Immature natural killer cell (primary cell): ENCODE measurements around the gene CCM2. TPM values are rescaled to one million over a fixed set of nuclear protein-coding genes. Genes with fewer than 3 reads are reported as not detected.

Experiments used
- DNase-seq, 3 donors: peaks; one replicate each; pipeline ENCODE4 v3.0.0; 2022; ENCODE audit warnings: mixed read lengths in 1 of 3
- H3K27ac Mint-ChIP-seq, 6 donors: one replicate each; pipeline ENCODE4 v1.8.0; 2020; ENCODE audit warnings: mixed read lengths in 6 of 6, mild to moderate bottlenecking in 5 of 6, inconsistent platforms in 4 of 6, moderate library complexity in 3 of 6
- H3K27me3 Mint-ChIP-seq, 3 donors: one replicate each; pipeline ENCODE4 v1.8.0; 2020 to 2021; ENCODE audit warnings: low read depth in 3 of 3, mild to moderate bottlenecking in 3 of 3, mixed read lengths in 3 of 3, moderate library complexity in 3 of 3, inconsistent platforms in 1 of 3
- H3K36me3 Mint-ChIP-seq, 3 donors: one replicate each; pipeline ENCODE4 v1.8.0; 2020; ENCODE audit warnings: mixed read lengths in 3 of 3, inconsistent platforms in 2 of 3, mild to moderate bottlenecking in 2 of 3
- H3K4me1 Mint-ChIP-seq, 2 donors: one replicate each; pipeline ENCODE4 v1.8.0; 2020; ENCODE audit warnings: inconsistent platforms in 2 of 2, mild to moderate bottlenecking in 2 of 2, mixed read lengths in 2 of 2, moderate library complexity in 1 of 2
- H3K4me3 Mint-ChIP-seq, 5 donors: one replicate each; pipeline ENCODE4 v1.8.0; 2020; ENCODE audit warnings: mild to moderate bottlenecking in 5 of 5, mixed read lengths in 5 of 5, inconsistent platforms in 3 of 5, moderate library complexity in 3 of 5
- H3K9me3 Mint-ChIP-seq, 6 donors: one replicate each; pipeline ENCODE4 v1.8.0; 2020; ENCODE audit warnings: mild to moderate bottlenecking in 6 of 6, mixed read lengths in 6 of 6, inconsistent platforms in 4 of 6, moderate library complexity in 3 of 6
- polyA plus RNA-seq, 3 donors: library from polyadenylated mRNA; unstranded; fragments of 300-500 nt; fragmentation: Illumina TruSeq; gene quantifications; one replicate each; pipeline ENCODE4 v1.2.3, GENCODE V29; 2021

The CCM2 gene
- polyA plus RNA-seq, 3 donors from 2014 or later = 60.4 to 120 (median 103) TPM

DNA sequence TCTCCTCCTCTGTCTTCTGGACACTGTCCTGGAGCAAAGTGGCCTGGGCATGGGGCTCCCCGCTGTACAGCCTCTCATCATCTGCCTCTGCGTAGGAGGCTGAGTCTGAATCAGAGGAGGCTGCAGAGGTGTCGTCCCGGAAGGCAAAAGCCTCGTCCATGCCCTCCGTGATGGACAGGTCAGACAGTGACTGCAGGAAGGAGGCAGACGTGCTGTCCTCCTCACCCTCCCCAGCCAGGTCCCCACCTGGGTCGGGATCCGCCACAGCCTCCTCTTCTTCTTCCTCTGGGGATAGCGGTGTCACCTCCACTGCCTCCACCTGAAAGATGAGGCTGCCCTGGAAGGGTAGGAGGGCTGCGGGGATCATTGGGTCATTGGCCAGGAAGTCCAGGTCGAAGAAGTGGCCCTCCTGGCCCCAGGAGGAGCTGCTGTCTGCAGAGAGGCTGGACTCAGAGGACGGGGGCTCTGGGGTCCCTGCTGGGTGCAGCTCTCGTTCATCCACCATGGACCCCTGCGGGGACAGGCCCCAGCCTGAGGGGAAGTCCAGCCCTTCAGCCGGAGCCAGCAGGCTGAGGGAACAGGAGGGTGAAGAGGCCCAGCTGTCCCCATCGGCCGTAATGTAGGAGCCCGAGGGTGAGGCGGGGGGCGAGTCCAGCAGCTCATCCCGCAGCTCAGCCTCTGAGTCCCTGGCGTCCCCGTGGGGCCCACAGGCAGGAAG lies 85.1 kb downstream of the CCM2 start:
- no peaks in the 10 kb centered on the region for H3K9me3 Mint-ChIP-seq
- no peaks in the 10 kb centered on the region for H3K36me3 Mint-ChIP-seq
- H3K4me3 Mint-ChIP-seq = no peak overlapping the region
- peaks cover 8 to 9% of the 10 kb centered on the region in 2 donors for H3K4me1 Mint-ChIP-seq
- DNase-seq = no peak
- H3K27ac Mint-ChIP-seq = no peak overlapping the region
- H3K27me3 Mint-ChIP-seq = peaks cover 4 to 8% (median 7%) of the 10 kb centered on the region in 3 donors

DNA sequence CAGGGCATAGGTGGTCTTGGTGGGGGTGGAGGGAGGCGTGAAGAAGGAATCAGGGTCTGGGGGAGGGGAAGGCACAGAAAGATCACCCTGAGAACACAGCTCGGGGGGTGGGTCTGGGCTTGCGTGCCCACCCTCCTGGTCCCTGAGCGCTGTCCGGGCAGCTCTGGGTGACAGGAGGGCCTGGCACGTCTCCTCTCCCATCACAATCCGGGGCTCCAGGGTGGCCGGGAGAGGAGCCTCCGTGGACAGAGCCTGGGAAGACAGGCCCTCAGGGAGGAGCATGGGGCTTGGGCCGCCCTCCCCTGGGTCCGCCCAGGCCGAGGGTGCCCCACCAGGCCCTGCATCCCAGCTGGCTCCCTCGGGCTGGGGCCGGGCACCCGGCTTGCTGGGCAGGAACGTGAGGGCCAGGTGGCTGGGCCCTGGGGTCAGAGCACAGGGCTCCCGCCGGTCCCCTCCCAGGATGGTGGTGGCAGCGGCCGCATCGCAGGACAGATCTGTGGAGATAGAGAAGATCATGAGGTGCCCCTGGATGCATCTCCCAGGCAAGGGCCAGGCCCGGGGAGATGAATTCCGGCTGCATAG lies 85.7 kb downstream of the CCM2 start:
- H3K27ac Mint-ChIP-seq = no peak overlapping the region

DNA sequence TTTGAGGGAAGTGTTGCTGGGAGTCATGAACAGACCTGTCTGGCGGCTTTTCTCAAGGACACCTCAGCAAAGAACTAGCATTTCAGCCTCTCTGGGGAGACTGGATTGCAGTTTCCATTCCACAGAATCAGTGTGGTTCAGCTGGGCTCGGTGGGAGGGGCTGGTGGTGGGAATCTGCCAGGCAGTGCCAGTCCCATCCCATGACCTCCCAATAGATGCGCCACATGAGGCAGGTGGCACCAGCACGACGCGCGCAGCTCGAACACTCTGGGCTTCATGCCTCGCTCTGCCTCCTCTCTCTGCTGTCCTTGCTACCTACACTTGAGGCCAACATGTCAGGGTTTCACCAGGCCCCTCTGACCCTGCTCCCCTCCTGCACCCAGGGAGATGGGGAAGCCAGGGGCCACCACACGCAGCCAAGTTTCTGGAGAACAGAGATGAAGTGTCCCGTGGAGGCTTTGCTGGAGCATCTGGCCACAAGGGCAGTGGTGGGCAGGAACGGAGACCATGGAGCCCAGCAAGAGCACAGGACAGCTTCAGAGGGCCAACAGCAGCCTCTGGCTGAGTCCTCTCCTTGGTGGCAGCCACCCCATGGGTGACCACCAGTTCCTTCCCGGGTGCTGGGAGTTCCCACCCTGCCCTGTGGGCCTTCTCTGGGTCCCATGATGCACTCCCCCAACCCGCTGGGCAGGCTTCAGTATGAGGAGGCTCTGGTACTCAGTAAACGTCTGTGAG lies 86.5 kb downstream of the CCM2 start:
- Mint-ChIP-seq H3K4me1 (peaks cover 7 to 10% of the 10 kb centered on the region in 2 donors), H3K27me3 (peaks cover 4 to 10% (median 8%) of the 10 kb centered on the region in 3 donors), H3K27ac (peak overlapping the region in 2 of 6 donors; percentile 2 to 21), H3K36me3 (no peaks in the 10 kb centered on the region), H3K9me3 (no peaks in the 10 kb centered on the region), H3K4me3 (peak overlapping the region in 2 of 5 donors; percentile 12 to 14)
- no peak for DNase-seq

More for the DNA sequence above, 85.7 kb downstream of the CCM2 start:
- H3K36me3 Mint-ChIP-seq = no peaks in the 10 kb centered on the region
- H3K27me3 Mint-ChIP-seq = peaks cover 4 to 10% (median 8%) of the 10 kb centered on the region in 3 donors
- no peaks in the 10 kb centered on the region for H3K9me3 Mint-ChIP-seq
- H3K4me1 Mint-ChIP-seq = peaks cover 8 to 10% of the 10 kb centered on the region in 2 donors
- no peak overlapping the region for H3K4me3 Mint-ChIP-seq
- no peak for DNase-seq

DNA sequence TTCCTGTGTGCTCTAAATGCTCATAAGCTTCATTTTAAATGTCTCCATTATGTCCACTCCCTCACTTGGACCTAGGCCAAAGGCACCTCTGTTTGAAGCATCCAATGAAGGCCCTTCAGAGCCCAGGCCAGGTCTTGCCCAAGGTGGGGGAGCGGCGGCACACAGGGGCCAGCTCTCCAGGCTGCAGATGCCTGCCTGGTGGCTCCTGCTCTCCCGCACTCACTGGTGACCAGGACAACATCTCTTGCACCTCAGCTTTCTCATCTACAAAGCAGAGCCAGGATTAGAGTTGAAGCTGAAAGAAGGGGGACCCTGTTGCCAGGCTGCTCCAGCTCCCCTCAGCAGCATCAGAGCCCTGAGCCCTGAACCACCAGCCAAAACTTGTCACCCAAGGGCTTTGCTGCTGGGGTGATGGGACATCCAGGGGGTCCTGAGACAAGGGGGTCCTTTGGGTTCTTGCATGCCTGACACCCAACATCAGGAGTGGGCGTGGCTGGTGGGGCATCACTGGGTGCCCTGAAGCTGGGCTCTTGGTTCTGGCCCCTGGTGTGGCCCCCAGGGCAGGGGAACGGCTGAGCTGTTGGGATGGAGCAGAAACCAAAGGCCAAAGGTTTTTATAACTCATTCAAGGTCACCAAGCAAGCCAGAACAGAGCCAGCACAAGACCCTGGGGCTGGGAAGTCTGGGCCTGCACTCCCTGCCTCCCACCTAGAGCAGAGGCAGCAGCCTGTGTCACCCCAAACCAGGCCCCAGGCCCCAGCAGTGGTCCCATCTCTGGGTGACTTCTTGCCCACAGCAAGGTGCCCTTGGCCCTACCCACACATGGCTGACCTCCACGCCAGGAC lies 87.5 kb downstream of the CCM2 start:
- Mint-ChIP-seq H3K27me3 (peaks cover 4 to 10% (median 10%) of the 10 kb centered on the region in 3 donors), H3K36me3 (no peaks in the 10 kb centered on the region), H3K4me3 (peak overlapping the region; percentile 14 to 56 (median 42)), H3K9me3 (no peaks in the 10 kb centered on the region), H3K4me1 (peaks cover 7 to 10% of the 10 kb centered on the region in 2 donors), H3K27ac (peak overlapping the region in 2 of 6 donors; percentile 2 to 28)
- no peak for DNase-seq

DNA sequence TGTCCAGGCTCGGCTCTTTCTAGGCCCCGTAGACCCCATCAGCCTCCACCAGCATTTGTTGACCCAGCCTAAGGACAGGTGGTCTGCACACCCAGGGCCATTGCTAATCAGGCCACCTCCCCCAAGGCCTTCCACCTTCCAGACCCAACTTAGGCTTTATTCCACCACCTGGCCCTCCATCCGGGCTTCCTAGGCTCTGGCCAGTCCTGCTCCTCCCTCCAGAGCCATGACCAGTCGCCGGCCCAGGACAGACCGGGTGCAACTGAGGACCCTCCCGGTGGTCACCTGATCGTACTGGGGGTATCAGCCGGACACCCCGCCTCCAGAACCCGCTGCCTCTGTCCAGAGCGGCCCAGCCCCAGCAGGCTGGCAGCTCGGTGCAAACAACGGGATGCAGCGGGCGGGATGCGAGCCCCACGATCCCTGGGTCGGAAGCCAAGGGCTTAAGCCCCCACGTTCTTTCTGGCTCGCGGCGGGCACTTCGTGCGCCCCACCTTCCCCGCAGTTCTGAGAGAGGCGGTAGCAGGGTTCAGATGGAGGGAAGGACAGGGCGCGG lies 88.2 kb downstream of the CCM2 start:
- H3K27me3 Mint-ChIP-seq = peaks cover 4 to 12% (median 12%) of the 10 kb centered on the region in 3 donors
- peak overlapping the region in 4 of 5 donors; percentile 35 to 56 (median 48) for H3K4me3 Mint-ChIP-seq
- H3K36me3 Mint-ChIP-seq = no peaks in the 10 kb centered on the region
- no peak overlapping the region for H3K27ac Mint-ChIP-seq
- H3K9me3 Mint-ChIP-seq = peaks cover 0 to 4% (median 0%) of the 10 kb centered on the region in 6 donors
- H3K4me1 Mint-ChIP-seq = peaks cover 7 to 10% of the 10 kb centered on the region in 2 donors
- DNase-seq = no peak

DNA sequence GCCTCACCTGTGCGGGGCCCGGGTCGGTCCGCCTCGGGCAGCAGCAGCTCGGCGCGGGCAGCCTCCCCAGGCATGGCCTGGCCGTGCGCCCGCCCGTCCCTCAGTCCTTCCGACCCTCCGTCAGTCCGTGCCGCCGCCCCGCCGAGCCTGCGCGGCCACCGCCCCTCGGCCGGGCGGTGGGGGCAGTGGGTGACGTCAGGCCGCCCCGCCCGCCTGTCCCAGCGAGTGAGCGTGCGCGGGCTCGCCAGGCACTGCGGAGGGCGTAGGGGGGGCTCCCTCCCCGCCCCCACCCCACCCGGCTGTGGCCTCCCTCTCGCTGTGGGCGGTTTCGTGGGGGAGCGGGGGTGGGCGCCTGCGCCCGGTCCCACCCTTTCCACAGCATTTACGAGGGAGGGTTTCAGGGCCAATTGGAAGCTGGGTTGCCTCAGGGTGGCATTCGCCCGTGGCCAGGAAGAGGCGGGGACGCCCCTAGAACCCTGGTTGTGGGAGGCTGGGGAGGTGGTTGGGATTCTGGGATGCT lies 88.9 kb downstream of the CCM2 start, which contains the start of gene NACAD:
TSS of gene NACAD (minus strand) at position 149 of the 520 bp plus-strand sequence. CDS start at position 74, 75 bp downstream.
- Mint-ChIP-seq H3K27ac (peak within 1 kb of the TSS in 4 of 6 donors; percentile 34 to 80 (median 63)), H3K9me3 (peaks cover 0 to 4% (median 0%) of the 10 kb centered on the region in 6 donors), H3K4me1 (peaks cover 7 to 10% of the 10 kb centered on the region in 2 donors), H3K4me3 (peak within 1 kb of the TSS; percentile 73 to 83 (median 79)), H3K36me3 (peaks cover 0 to 4% (median 0%) of the 10 kb centered on the region in 3 donors), H3K27me3 (peaks cover 4 to 12% (median 12%) of the 10 kb centered on the region in 3 donors)
- peak; percentile 38 to 49 (median 47) for DNase-seq

DNA sequence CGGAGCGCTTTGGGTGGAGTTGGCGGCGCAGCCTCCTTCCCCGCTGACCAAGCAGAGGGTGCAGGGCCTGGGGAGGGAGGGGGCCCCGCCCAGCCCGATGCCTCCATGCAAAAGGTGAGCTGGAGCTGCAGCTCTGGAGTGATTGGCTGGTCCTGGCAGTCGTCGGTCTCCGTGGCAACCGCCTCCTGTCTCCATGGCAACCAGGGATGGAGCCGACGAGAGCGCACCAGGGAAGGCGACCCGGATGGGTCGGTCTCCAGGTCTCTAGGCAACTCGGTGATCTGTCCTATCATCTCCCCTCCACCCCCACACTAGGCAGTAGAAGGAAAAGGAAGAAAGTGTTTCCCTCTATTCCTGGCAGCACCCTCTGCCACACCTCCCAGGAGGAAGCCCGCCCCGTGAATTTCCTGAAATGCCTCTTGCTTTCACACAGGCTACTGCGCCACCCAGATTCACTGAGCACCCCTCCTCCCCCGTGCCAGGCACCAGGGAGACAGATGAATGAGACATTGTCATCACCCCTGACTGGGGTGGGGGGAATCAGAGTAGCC lies 89.4 kb downstream of the CCM2 start:
- peaks cover 7 to 10% of the 10 kb centered on the region in 2 donors for H3K4me1 Mint-ChIP-seq
- peak; percentile 44 to 51 (median 46) for DNase-seq
- peaks cover 0 to 4% (median 0%) of the 10 kb centered on the region in 6 donors for H3K9me3 Mint-ChIP-seq
- peaks cover 4 to 12% (median 12%) of the 10 kb centered on the region in 3 donors for H3K27me3 Mint-ChIP-seq
- H3K36me3 Mint-ChIP-seq = peaks cover 0 to 4% (median 0%) of the 10 kb centered on the region in 3 donors
- peak overlapping the region; percentile 73 to 83 (median 79) for H3K4me3 Mint-ChIP-seq
- H3K27ac Mint-ChIP-seq = peak overlapping the region in 4 of 6 donors; percentile 34 to 80 (median 63)

DNA sequence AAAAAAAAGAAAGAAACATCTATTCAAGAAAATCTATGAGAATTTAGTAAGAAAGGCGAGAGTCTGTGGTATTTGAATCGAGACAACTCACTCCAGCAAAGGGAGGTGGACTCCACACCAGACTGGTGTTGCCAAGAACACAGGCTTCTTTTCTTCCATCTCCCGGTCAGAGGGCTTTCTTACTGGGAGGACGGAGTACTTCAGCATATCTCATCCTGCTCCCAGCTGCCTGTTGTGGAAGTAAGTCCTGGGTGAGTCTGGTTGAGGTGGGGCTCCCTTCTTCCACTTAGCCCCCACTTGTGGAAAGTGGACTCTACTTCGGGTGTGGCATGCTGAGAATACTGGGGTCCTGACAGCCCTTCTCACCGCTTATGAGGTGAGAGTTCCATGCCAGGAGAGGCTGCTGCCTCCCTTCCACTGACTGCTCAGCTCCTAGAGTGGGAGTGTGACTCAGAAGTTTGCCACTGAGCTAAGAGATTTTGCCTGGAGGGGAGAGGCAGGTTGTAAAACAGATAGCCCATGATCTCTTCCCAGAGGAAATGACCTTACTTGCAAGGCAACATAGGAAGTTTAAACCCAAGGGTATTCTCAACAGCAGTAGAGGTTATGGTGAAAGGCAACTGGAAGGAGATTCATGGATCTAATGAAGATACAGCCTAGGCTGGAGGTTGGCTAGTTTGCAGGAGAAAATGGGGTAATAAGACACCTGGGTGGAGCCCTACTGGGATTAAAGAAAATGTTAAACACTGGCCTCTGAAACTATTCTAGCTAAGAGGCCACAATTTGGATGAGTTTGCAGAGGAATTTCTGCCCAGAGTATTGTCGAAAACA lies 92.3 kb downstream of the CCM2 start:
- Mint-ChIP-seq H3K27me3 (peaks cover 4 to 14% (median 12%) of the 10 kb centered on the region in 3 donors), H3K4me3 (no peak overlapping the region), H3K4me1 (peaks cover 7 to 10% of the 10 kb centered on the region in 2 donors), H3K9me3 (peaks cover 0 to 4% (median 0%) of the 10 kb centered on the region in 6 donors), H3K36me3 (peaks cover 0 to 4% (median 0%) of the 10 kb centered on the region in 3 donors), H3K27ac (no peak overlapping the region)
- DNase-seq = no peak

DNA sequence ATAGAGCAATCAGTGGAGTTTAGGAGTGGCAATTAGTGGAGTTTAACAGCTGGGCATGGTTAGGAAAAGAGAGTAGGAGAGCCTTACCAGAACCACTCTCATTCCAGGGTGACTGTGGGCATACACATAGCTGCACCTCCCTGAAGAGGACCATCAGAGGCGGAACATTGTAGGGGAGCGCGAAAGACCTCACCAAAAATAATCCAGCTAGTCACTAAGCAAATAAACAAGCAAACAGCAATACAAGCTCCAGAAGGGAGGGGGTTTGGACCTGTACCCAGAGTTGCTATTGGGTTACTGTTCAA lies 92.9 kb downstream of the CCM2 start:
- no peak for DNase-seq
- H3K4me3 Mint-ChIP-seq = no peak overlapping the region
- peaks cover 6 to 10% of the 10 kb centered on the region in 2 donors for H3K4me1 Mint-ChIP-seq
- H3K9me3 Mint-ChIP-seq = peaks cover 0 to 4% (median 0%) of the 10 kb centered on the region in 6 donors
- H3K27me3 Mint-ChIP-seq = peaks cover 4 to 14% (median 12%) of the 10 kb centered on the region in 3 donors
- no peak overlapping the region for H3K27ac Mint-ChIP-seq
- peaks cover 0 to 4% (median 0%) of the 10 kb centered on the region in 3 donors for H3K36me3 Mint-ChIP-seq

DNA sequence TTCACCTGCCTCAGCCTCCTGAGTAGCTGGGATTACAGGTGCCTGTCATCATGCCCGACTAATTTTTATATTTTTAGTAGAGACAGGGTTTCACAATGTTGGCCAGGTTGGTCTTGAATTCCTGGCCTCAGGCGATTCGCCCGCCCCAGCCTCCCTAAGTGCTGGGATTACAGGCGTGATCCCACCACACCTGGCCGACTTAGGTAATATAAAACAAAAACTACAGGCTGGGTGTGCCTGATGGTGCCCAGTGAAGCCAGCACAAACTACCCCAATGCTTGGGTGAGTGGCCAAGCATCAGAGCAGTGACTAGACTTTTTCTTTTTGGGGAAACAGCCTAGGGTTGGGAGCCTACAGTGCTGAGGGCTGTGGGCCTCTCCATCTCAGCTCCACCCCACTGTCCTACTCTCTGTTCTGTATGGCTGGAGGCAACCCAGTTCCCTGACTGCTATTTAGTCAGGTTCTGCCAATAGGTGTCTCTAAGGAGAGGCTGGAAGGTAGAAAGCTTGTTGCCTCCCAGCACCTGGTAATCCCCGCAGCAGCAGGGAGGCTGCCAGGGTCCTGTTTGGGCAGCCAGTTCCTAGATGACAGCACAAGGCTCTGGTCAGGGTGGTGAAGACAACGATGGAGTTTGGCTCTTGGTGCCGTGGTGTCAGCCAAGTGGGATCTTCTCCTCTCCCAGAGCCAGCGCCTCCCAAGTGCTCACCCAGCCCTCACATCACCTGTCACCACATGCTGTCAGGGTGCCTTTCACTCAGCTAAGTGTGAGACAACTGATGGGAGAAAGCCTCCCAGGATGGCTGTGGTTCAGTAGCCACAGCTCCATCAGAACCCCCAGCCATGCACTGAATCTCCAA lies 99.2 kb downstream of the CCM2 start:
- H3K36me3 Mint-ChIP-seq = peaks cover 4 to 19% (median 6%) of the 10 kb centered on the region in 3 donors
- peaks cover 0 to 6% of the 10 kb centered on the region in 2 donors for H3K4me1 Mint-ChIP-seq
- H3K27ac Mint-ChIP-seq = peak overlapping the region in 1 of 6 donors; percentile 28
- H3K9me3 Mint-ChIP-seq = no peaks in the 10 kb centered on the region
- no peak overlapping the region for H3K4me3 Mint-ChIP-seq
- DNase-seq = no peak
- peaks cover 0 to 1% (median 0%) of the 10 kb centered on the region in 3 donors for H3K27me3 Mint-ChIP-seq
